HG03520 (cell line): ENCODE measurements around the gene NKTR.
"Not testable (repeated sequence)": the region's sequence is repeated elsewhere in the genome, so short reads cannot be mapped to it uniquely, and the experiment has no call there.

Source experiments
- ATAC-seq: cut with Tn5 transposase; IDR thresholded peaks from one replicate; pipeline ENCODE4 v1.9.1; 2021; ENCODE audit warnings: mild to moderate bottlenecking, moderate library complexity; ENCODE audit not compliant: unreplicated experiment

The NKTR gene

DNA sequence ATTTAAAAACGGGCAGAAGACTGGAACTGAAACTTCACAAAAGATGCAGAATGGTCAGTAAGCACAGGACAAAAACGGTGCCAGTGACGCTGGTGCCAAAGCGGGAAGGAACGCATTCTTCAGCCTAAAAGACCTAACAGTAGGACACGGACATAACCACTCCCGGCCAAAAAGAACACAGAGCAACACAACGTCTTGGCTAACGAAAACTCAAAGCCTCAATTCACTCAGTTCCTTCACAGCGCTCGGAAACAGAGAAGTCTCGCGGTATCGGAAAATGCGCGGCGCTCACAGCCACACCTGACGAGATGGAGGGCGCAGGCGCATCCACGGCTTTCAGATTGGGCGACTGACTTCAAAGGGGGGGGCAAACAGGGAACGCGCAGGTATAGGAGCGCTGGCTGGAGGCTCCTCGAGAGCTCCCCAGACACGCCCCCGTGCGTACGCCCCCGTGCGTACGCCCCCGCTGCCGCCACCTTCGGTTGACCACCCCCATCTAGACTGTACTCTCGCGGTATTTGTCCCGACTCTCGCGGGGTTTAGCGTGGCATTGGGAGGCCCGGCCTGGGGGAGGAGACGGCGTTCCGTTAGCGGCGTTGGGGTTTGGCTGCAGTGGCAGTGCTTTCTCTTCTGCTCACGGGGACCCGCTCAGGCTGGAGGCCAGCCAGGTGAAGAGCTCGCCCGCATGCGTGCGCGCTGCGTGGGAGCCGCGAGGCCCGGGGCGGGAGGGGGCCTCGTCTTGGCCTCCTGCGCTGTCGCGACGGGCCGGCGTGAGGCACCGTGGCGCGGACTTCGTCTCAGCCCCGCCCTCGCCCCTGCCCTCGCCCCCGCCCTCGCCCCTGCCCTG, at the start of gene NKTR:
NKTR (plus strand) TSS at position 576 of the 847 bp plus-strand sequence. CDS start 321 bp downstream, outside the sequence.
- peak; percentile 82 for ATAC-seq

DNA sequence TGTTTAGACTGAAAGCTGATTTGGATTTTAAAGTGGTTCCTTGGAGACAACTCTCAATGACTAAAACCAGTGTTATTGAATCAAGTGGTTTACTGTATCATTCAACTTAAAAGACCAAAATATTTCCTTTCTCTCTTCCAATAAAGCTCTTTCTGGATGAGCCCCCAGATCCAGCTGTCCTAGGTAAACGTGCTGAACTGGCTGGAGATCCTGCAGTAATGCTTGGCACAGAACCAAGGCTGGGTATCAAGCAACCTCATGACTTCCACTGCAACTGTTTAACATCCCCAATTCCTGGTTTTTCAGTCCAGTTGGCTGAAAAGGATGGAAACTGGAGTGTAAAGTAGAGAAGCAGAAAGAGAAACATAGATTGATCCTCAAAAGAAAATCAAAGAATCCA, 47.7 kb upstream of the NKTR start:
- ATAC-seq = no peak

DNA sequence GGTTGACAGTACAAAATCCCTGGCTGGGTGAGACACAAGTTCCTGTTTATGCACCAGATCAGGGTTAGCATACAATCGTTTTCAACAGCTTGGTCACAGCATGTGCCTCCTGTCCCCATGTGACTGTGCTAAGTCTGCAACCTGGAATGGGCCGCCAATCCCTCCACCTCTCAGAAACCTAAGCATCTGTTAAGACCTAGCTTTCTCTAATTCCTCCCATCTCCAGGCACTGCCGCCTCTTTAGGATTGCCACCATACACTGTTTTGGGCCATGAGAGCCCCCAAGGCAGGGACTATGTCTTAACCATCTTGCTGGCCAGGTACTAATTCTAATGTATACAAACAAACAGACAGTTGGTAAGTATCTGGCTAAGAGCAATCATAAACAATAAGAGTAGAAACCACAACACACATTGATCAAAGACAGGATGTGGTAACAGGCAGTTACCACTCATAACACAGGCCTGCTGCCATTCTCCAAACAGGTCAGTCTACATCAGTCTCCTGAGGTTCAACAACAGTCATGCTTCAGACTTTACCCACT, 44.3 kb upstream of the NKTR start:
- no peak for ATAC-seq

DNA sequence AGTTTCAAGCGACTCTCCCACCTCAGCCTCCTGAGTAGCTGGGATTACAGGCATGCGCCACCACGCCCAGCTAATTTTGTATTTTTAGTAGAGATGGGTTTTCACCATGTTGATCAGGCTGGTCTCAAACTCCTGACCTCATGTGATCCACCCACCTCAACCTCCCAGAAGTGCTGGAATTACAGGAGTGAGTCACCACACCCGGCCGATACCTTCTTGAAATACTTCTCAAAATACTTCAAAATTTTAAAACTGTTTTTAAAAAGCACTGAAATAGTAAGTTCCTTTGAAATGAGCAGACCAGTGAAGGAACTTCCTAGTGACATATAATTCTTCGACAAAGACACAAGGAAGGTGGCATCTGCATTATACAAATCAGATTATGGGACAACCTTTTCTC, 43.7 kb upstream of the NKTR start:
- ATAC-seq = not testable (repeated sequence)

DNA sequence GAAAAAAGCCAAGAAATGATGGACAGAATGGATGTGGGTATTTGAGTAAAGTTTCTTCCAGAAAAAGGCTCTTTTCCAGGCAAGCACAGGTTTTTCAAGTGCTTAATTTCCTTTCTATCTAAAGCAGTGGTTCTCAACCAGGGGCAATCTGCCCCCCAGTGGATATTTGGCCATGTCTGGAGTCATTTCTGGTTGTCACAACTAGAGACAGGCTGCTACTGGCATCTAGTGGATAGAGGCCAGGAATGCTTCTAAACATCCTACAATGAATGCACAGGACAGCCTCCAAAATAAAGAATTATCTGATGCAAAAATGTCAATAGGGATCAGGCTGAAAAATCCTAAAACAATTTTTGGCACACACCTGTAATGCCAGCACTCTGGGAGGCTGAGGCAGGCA, 42.6 kb upstream of the NKTR start:
- ATAC-seq = no peak

DNA sequence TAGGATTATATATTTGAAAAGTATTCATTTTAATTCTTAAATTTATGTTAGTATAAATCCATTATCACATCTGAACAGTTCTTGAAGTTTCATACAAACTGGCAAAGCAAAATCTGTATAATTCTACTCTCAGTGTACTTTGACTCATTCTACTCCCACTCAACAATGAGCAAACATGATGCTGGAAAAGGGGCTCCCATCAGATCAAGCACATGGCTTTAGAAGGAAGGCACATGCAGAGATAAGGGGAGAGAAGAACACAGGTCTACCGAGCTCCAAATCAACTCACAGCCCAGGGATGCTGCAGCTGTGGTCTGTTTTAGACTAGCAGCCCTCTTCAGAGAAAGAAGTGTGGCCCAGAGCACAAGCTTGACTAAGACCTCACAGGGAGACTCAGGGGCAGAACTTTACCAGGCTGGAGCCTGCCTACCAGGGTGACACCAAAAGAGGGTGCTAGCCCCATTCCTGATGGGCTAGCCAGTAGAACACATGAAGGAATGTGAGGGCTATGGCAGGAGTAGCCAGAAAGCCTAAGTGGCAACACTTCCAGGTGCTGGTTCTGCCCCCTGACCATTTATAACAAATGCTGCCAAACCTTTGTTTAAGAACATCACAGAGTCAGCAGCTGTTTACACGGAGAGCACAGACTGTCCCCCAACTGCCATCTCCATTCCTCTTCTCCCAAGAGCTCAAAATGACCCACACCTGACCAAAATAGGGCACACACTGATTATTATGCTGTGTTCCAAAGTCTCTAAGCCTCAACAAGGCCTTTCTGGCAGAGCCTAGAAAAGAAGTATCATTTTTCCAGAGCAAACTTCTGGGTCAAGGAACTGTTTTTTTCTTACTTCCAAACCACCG, 38.2 kb upstream of the NKTR start:
- ATAC-seq = no peak

DNA sequence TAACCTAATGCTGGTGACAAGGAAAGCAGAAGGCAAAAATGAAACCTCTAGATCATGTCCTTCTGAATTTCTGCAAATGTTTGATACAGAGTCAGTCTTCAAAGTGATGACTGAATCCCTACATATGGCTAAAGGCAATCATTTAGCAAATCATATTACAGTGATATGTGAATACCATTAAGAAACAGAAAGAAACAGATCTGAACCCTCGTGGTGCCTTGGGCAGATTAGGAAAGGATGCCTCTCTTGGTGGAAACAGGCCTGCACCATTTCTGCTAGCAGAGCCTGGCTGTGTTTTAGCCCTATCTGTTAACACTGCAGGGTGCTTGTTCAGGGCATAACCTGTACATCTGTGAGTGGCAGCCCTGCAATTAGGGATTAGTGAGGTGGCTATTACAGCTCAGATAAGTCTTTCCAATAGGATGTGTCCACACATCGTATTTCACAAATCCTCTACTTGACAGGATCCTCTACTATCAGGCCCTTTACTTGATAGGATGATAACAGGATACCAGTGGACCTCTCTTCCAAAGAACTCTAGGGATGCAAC, 30.8 kb upstream of the NKTR start:
- ATAC-seq = no peak

DNA sequence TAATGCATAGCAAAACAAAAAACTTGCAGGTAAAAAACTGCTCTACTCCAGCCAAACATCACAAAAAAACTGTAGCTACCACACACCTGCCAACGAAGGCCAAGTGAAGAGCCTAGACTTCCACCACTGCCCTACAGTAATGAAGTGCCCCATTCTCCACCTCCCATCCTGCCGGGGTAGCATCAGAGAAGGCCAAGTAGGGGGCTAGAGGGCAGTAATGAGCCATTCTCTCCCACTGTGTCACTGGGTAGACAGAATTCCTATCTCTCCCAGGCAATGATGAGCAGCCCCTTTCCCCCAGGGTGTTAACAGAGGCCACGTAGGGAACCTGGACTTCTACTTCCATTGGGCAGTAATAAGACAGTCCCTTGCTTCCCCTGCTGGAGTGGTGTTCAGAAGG, 28.2 kb upstream of the NKTR start:
- no peak for ATAC-seq

DNA sequence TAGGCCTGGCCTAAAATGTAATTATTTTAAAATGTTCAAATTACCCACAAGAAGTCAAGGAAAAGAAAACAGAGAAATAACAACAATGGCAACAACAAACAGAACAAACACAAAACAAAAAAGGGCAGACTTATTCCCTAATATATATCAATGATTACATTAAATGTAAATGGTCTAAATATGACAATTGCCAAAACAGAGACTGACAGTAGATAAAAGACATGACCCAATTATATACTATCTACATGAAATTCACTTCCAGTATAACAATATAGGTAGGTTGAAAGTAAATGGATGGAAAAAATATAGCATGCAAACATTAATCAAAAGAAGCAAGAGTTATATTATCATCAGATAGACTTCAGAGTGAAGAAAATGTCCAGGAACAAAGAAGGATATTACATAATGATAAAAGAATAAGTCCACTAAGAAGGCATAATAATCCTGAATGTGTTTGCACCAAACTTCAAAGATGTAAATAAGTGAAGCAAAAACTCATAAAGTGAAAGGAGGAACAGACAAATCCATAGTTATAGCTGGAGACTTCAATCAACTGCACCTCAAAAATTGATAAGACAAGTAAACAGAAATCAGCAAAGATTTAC, 25.2 kb upstream of the NKTR start:
- ATAC-seq = no peak

DNA sequence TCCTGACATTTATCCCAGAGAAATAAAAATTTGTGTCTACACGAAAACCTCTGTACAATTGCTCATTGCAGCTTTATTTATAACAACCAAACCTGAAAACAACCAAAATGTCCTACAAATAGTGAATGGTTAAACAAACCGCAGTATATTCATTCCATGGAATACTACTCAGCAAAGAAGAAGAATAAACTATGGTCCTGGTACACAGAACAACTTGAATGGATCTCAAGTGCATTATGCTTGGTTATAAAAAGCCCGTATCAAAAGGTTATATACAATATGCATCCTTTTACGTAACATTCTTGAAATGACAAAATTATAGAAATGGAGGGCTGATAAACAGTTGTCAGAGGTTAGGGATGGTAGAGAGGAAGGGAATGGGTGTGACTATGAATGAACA, 22.4 kb upstream of the NKTR start:
- ATAC-seq = no peak

DNA sequence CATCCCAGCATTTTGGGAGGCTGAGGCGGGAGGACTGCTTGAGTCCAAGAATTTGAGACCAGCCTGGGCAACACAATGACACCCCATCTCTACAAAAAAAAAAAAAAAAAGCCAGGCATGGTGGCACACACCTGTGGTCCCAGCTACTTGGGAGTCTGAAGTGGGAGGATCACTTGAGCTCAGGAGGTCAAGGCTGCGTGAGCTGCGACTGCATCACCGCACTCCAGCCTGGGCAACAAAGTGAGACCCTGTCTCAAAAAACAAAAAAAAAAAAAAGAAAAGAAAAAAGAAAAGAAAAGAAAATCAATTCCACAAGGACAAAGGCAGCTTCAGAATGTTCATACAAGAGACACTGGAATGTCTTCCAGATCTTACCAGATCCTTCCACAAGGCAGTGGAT, 21.1 kb upstream of the NKTR start:
- not testable (repeated sequence) for ATAC-seq

DNA sequence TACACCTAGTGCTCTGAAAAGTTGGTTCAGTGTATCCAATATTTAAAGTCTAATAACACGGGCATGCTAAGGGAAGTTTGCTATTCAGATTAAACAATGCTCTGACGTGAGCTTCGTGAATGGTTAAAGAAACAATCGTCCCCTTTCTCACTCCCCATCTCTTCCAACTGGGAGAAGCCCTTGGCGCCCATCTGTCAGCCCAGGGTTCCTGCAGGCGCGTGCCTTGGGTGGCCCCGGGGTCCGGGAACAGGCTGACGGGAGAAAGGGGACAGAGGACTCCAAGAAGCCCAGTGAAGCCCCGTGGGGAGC, 19.1 kb upstream of the NKTR start:
- no peak for ATAC-seq

DNA sequence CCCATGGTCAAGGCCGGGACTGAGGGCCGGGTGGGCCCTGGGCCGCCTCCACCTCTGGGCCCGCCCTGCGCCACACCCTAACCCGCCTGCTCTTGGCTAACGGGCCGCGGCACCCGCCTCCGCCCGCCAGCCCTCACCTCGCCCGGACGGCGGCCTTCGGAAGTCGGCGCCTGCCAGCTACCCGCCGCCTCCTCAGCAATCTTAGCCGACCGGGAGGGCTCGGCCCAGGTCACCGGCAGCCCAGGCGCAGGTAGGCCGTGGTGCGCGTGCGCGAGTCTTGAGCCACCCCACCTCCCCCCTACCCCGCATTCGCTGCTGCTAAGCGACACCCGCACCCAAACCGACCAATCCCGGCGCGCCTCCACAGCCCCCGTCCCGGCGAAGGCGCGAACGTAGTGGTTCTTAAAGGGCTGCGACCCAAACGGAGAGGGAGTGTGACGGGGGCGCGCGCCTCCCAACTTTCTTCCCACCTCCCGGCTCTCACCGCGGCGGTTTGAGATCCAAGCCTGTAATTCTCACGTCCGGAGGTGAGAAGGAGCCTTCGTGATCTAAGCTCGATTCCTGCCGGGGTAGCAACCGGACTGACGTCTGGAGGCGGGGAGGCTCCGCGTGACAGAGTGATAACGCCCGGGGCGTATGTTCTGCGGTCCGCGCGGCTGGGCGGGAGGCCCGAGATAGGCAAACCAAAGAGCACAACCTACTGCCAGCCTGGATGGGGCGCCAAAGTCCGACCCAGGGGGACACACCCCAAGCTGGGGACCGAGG, 18.6 kb upstream of the NKTR start, which contains the start of gene SEC22C:
SEC22C (minus strand) TSS at position 259 of the 765 bp plus-strand sequence. CDS start 12,921 bp downstream, outside the sequence.
- peak; percentile 90 for ATAC-seq

DNA sequence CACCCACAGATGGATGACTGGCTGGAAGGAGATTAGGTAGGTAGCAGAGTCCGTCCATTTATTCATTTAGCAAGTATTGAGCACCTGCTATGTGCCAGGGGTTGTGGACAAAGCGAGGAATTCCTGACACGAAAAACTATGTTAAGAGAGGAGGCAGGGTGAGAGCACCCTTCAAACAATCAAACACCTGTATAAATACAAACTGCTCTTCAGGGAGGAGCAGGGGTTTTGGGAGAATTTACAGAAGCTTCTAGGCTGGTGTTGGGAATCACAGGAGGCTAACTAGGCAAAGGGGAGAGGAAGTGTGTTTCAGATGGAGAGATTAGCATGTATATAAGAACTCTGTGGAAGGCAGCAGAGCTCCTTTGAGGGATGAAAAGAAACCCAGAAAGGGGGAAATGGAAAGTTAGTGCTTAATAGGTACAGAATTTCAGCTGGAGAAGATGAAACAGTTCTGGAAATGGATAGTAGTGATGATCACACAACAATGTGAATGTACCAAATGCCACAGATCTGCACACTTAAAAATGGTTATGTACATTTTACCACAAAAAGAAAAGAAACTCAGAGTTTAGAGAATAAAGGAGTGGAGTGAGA, 17.9 kb upstream of the NKTR start:
- ATAC-seq = no peak

DNA sequence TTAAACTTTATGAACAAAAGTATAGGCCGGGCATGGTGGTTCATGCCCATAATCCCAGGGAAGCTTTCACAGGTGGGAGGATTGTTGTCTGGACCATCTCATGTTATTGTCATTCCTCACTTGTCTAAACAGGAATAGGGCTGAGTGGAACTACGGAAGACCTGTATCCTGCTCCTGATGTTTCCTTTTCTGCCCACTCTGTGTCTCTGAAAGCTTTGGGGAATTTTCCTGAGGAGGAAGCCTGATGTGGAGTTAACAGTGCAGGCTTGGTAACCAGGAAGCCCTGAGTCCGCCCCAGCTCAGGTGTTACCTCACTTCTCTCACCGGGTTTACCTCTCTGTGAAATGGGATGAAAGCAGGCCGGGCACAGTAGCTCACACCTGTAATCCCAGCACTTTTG, 11.9 kb upstream of the NKTR start:
- ATAC-seq = no peak

DNA sequence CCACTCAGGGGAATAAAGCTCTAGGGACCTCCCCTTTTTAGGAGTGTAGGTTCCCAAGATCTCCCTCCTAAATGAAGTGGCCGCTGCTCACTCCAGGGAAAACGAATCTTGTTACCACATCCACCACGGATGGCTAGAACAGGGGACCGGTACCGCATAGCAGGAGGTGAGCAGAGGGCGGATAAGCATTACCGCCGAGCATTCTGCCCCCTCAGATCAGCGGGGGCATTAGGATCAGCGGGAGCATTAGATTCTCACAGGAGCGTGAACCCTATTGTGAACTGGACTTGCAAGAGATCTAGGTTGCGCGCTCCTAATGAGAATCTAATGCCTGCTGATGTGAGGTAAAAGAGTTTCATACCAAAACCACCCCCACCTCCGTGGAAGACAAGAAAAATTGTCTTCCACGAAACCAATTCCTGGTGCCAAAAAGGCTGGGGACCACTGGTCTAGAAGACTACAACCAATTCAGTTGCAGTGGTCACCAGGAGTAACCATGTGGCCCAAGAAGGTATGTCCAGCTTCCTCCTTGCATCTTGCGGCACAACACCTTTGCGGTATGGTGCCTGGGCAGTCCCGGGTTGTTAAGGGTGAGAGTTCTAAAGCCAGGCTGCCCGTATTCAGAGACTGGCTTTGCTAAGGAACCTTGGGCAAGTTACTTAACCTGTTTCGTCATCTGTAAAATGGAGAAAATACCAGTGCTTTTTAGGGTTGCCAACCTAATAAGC, 10.9 kb upstream of the NKTR start:
- no peak for ATAC-seq

DNA sequence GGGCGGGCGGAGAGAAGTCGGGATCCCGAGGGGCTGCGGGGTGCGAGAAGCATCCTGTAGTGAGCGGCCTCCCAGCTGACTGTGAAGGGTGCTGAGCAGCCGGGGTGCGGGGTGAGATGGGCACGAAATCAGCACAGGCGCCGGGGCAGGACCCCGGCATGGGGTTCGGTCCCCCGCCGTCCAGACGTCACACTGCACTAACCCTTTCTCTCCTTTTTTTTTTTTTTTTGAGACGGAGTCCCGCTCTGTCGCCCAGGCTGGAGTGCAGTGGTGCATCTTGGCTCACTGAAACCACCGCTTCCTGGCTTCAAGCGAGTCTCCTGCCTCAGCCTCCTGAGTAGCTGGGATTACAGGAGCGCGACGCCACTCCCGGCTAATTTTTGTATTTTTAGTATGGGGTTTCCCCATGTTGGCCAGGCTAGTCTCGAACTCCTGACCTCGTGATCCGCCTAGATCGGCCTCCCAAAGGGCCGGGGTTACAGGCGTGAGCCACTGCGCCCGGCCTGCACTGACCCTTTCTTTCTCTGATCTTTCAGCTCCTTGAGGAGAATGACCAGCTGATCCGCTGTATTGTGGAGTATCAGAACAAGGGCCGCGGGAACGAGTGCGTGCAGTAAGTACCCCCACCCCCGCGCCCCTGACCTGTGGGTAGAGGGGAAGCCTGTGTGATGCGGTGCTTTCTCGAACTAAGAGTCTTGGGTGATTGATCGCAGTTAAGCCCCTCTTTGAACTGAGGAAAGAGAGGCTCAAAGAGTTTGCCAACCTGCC, 9.3 kb upstream of the NKTR start:
- ATAC-seq = no peak

DNA sequence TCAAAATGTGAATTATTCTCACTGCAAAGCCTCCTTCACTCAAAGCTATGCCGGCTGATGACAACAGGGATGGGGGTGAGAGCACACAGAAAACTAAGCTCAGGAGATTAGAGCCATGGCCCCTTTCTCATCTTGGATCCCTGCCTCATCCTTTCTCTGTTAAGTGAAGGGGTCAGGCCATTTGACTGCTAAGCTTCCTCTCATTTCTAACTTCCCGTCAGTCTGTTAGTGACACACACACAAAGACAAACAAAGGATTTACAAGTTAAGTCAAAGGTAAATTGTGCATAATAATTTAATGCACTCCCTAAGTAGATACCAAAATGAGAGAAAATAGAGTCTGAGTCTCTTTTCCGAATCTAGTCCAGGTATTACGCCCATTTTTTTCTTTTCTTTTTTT, 8.7 kb upstream of the NKTR start:
- ATAC-seq = no peak

DNA sequence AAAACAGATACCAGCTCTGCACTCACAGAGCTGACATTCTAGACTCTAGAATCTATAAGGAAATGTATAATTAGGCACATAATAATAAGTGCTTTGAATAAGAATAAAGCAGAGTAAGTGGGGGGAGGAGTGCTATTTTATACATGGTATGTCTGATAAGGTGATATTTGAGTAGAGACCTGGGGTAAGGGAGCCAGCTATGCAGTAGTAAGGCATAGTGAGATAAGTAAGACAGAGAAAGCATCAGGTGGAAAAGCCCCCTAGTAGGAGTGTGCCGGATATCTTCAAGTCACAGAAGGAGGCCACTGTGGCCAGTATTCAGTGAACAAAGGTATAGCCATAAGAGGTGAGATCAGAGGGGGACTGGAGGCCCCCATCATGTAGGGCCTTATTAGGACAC, 6.9 kb upstream of the NKTR start:
- no peak for ATAC-seq
